HAP-1 (cell line): Measurements from ENCODE around the gene CLCA4.

Source experiments
- DNase-seq, 2 experiments: peaks; one replicate each; pipeline ENCODE4 v3.0.0-alpha.2; 2016 to 2020; ENCODE audit warnings: low spot score in 2 of 2
- H3K27me3 ChIP-seq: fragments of 250-450 bp; sonication (Bioruptor Pico); 2 replicates; pipeline ENCODE4 v1.5.1; 2020; ENCODE audit warnings: low read depth, mild to moderate bottlenecking, moderate library complexity
- H3K36me3 ChIP-seq: fragments of 250-450 bp; sonication (Bioruptor Pico); replicated peaks from 2 replicates; pipeline ENCODE4 v1.5.1; 2020; ENCODE audit warnings: mild to moderate bottlenecking
- H3K4me1 ChIP-seq: fragments of 250-450 bp; sonication (Bioruptor Pico); 2 replicates; pipeline ENCODE4 v1.5.1; 2020; ENCODE audit warnings: mild to moderate bottlenecking
- H3K4me3 ChIP-seq: fragments of 250-450 bp; sonication (Bioruptor Pico); 2 replicates; pipeline ENCODE4 v1.5.1; 2020; ENCODE audit warnings: mild to moderate bottlenecking, moderate library complexity
- H3K9me3 ChIP-seq: fragments of 250-450 bp; sonication (Bioruptor Pico); 2 replicates; pipeline ENCODE4 v1.5.1; 2020; ENCODE audit warnings: mild to moderate bottlenecking, moderate library complexity
- in situ Hi-C: fragments of 300-500 bp; cut with MboI; formaldehyde crosslinking; loops from 3 replicates; pipeline ENCODE4 v1.14.3; 2020; ENCODE audit warnings: low sequenced_read_pairs, inconsistent platforms, mixed read lengths

CLCA4 gene

DNA sequence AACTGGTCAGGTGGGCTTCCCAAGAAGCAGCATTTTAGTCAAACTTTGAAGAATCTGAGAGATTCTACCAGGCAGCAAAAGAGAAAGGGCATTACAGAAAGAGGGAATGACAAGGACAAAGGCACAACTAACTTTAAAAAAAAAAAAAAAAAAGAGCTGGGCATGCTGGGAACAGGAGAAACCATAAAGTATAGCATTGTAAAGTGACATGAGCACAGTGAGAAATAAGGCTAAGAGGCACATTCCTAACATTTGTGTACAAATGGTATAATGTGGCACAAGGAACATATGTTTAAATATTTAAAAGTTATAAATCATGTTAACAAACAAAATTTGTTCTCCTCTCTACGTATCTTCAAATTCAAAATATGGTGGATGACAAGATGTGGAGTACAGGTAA lies 69.6 kb downstream of the CLCA4 start:
- DNase-seq: no peak
- Histone ChIP-seq H3K27me3 (0 out of 2 replicates have a peak, but pooled peaks cover 4% of the 10 kb centered on the region), H3K9me3 (no peaks in the 10 kb centered on the region), H3K36me3 (no peaks in the 10 kb centered on the region), H3K4me1 (no peaks in the 10 kb centered on the region), H3K4me3 (no peak overlapping the region)
- in situ Hi-C loops: no loop called here

DNA sequence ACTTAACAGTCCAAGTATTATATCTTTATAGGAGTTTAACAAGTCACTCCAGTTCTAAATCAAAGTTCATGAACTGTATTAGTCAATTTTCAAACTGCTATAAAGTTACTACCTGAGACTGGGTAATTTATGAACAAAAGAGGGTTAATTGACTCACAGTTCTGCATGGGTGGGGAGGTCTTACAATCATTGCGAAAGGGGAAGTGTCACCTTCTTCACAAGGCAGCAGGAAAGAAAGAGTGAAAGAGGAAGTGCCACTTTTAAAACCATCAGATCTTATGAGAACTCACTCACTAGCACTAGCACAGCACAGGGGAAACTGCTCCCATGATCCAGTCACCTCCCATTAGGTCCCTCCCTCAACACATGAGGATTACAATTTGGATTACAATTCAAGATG lies 70.0 kb downstream of the CLCA4 start:
- DNase-seq: no peak
- in situ Hi-C loops: no loop called here

DNA sequence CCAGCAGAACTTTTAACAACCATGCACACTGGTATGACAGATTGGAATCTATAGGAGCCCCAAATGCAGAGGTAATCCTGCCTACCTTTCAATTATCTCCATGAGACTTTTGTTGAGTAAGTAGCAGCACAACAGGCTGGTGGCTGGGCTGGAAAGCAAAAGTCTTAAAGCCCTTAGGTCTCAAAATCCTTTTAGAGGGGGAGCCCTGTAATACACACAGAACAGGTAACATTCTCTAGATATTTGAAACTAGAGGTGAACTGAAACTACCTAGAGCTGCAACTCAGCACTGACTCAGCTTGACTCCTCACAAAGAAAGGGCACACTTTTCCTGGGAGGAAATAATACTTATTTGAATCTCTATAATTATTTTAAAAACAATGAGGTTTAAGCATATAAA lies 71.5 kb downstream of the CLCA4 start:
- H3K9me3 ChIP-seq: no peaks in the 10 kb centered on the region
- no peak overlapping the region for H3K4me3 ChIP-seq
- in situ Hi-C loops: no loop called here
- H3K36me3 ChIP-seq: no peaks in the 10 kb centered on the region
- H3K4me1 ChIP-seq: no peaks in the 10 kb centered on the region
- H3K27me3 ChIP-seq: 0 out of 2 replicates have a peak, but pooled peaks cover 4% of the 10 kb centered on the region
- no peak for DNase-seq

More for the DNA sequence above, 70.0 kb downstream of the CLCA4 start:
- Histone ChIP-seq H3K36me3 (no peaks in the 10 kb centered on the region), H3K27me3 (0 out of 2 replicates have a peak, but pooled peaks cover 4% of the 10 kb centered on the region), H3K9me3 (no peaks in the 10 kb centered on the region), H3K4me1 (no peaks in the 10 kb centered on the region), H3K4me3 (no peak overlapping the region)

DNA sequence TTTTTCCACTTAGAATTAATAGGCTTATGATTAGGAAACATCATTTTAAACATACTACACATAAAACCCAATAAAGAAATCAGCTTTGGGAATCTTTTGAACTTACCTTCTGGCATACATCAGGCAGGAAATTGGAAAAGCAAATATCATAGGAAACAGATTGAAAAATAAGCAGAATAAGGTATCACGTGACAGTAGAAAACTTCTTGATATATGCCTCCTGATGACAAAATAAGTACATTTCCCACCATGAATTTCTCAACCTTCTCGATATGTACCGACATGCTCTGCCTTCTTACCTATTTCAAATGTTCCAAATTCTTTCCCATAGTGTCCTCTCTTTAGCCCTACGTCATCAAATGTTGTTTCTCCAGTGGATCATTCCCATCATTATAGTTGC lies 72.4 kb downstream of the CLCA4 start:
- 0 out of 2 replicates have a peak, but pooled peaks cover 4% of the 10 kb centered on the region for H3K27me3 ChIP-seq
- no peak for DNase-seq
- H3K9me3 ChIP-seq: no peaks in the 10 kb centered on the region
- no peak overlapping the region for H3K4me3 ChIP-seq
- H3K36me3 ChIP-seq: no peaks in the 10 kb centered on the region
- in situ Hi-C loops: no loop called here
- H3K4me1 ChIP-seq: no peaks in the 10 kb centered on the region

DNA sequence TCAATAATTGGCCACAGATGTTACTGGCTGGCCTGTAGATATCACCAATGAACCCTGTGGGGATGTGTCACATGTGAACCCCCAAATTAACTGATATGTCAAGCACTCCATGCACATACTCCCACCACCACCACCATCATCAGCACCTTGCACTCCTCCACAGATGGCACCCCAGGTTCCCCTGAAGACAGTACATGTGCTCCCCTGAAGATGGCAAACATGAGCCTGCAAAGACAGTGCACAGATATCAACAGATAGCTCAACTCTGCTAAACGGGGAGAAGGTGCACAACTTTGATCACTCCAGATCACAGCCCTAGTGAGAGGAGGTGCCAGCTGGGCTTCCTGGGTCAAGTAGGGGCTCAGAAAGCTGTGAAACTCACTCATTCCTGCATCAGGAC lies 74.4 kb downstream of the CLCA4 start:
- Histone ChIP-seq H3K4me1 (no peaks in the 10 kb centered on the region), H3K4me3 (no peak overlapping the region), H3K36me3 (no peaks in the 10 kb centered on the region), H3K27me3 (0 out of 2 replicates have a peak, but pooled peaks cover 4% of the 10 kb centered on the region), H3K9me3 (no peaks in the 10 kb centered on the region)
- in situ Hi-C loops: no loop called here
- no peak for DNase-seq
